Fibroblast of lung (primary cell): Measurements from ENCODE around the gene EPB41L1.

ENCODE experiments used
- EZH2 ChIP-seq: IDR thresholded peaks from 2 replicates; pipeline ENCODE4 v1.5.1; 2012; ENCODE audit warnings: low read length, control low read depth, mild to moderate bottlenecking; ENCODE audit errors: missing control alignments
- TF ChIP-seq, protein P1 (sequence below), 2 donors: IDR thresholded peaks in 1 of 2; conservative IDR thresholded peaks in 1 of 2; 1 replicate in 1 of 2; 2 replicates in 1 of 2; pipeline ENCODE4 v1.5.1; 2011 to 2012; ENCODE audit warnings: low read length in 2 of 2, control low read depth in 1 of 2, inconsistent platforms in 1 of 2, low read depth in 1 of 2, mild to moderate bottlenecking in 1 of 2

DNA sequence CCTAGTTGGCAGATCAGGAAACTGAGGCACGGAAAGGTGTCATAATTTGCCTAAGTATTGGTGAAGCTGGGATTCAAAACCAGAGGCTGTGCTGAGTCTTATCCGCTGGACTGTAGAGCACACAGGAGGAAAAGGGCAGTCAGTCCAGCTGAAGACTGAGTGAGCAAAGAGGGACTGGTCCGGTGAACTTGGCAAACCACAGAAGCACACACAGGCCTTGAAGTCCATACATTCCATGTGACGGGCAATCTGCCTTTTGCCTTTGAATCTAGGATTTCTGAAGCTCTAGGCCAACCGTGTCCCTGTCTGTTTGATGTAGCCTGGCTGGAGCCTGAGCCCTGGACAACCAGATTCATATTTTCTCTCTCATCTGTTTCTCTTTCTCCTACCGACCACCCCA, 34.3 kb upstream of the EPB41L1 start:
- TF ChIP-seq, protein P1, sequence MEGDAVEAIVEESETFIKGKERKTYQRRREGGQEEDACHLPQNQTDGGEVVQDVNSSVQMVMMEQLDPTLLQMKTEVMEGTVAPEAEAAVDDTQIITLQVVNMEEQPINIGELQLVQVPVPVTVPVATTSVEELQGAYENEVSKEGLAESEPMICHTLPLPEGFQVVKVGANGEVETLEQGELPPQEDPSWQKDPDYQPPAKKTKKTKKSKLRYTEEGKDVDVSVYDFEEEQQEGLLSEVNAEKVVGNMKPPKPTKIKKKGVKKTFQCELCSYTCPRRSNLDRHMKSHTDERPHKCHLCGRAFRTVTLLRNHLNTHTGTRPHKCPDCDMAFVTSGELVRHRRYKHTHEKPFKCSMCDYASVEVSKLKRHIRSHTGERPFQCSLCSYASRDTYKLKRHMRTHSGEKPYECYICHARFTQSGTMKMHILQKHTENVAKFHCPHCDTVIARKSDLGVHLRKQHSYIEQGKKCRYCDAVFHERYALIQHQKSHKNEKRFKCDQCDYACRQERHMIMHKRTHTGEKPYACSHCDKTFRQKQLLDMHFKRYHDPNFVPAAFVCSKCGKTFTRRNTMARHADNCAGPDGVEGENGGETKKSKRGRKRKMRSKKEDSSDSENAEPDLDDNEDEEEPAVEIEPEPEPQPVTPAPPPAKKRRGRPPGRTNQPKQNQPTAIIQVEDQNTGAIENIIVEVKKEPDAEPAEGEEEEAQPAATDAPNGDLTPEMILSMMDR (conservative IDR thresholded peaks at IDR 0.05 in 1 of 2, IDR thresholded peaks at IDR 0.05 in 1 of 2; ENCODE audit: low read depth in 1 of 2, low read length in 2 of 2), result no peak
- TF ChIP-seq EZH2, result no peak
